GM12865 (cell line): ENCODE data around the gene OSBPL10.

Experiments used
- DNase-seq: peaks from one replicate; pipeline ENCODE4 v3.0.0; 2010; ENCODE audit warnings: low read depth
- H3K4me3 ChIP-seq: 2 replicates; pipeline ENCODE4 v1.5.1; 2011; ENCODE audit warnings: mild to moderate bottlenecking, low read depth, low read length, control low read depth
- TF ChIP-seq, protein P1 (sequence below): IDR thresholded peaks from 2 replicates; pipeline ENCODE4 v1.5.1; 2011; ENCODE audit warnings: low read length, control low read depth, low read depth, inconsistent platforms; ENCODE audit not compliant: insufficient read depth; ENCODE audit errors: missing control alignments

The OSBPL10 gene

DNA sequence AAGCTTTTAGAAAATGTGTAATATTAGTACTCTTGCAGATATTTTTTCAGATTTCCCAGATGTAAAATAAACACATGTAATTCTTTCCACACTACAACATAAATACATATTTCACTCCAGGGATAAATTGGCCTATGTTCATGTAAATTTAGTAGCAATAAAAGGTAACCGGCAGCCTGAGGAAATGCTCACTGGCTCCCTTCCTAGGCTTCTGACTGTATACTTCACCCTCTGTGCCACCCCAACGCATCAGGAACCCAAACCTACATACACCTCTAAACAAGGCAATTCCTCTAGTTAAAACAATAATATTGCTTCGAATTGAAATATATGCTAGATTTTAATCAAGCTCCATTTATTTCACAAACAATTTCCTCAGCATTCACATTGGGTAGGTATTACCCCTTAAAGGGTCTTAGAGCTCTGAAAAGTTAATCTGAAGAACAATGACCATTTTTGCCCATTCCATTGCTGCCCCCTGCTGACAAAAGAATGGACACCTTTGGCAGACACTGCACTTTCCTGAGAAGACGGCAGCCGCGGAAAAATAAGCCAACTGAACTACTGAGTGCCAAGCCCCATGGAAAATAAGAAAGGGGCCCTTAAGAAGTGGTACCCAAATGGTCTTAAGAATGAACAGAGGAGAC, 212.5 kb downstream of the OSBPL10 start:
- H3K4me3 ChIP-seq: no peak overlapping the region
- peak; percentile 52 for DNase-seq
- TF ChIP-seq, protein P1, sequence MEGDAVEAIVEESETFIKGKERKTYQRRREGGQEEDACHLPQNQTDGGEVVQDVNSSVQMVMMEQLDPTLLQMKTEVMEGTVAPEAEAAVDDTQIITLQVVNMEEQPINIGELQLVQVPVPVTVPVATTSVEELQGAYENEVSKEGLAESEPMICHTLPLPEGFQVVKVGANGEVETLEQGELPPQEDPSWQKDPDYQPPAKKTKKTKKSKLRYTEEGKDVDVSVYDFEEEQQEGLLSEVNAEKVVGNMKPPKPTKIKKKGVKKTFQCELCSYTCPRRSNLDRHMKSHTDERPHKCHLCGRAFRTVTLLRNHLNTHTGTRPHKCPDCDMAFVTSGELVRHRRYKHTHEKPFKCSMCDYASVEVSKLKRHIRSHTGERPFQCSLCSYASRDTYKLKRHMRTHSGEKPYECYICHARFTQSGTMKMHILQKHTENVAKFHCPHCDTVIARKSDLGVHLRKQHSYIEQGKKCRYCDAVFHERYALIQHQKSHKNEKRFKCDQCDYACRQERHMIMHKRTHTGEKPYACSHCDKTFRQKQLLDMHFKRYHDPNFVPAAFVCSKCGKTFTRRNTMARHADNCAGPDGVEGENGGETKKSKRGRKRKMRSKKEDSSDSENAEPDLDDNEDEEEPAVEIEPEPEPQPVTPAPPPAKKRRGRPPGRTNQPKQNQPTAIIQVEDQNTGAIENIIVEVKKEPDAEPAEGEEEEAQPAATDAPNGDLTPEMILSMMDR: peak; percentile 46

DNA sequence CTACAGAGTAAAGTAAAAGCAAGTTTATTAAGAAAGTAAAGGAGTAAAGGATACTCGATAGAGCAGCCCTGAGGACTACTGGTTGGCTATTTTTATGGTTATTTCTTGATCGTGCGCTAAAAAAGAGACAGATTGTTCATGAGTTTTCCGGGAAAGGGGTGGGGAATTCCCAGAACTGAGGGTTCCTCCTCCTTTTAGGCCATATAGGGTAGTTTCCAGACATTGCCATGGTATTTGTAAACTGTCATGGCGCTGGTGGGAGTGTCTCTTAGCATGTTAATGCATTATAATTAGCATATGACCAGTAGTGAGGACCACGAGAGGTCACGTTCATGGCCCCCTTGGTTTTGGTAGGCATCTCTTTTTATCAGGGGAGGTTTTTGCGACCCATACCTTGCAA, 213.1 kb downstream of the OSBPL10 start:
- H3K4me3 ChIP-seq: no peak overlapping the region
- TF ChIP-seq, protein P1: no peak

DNA sequence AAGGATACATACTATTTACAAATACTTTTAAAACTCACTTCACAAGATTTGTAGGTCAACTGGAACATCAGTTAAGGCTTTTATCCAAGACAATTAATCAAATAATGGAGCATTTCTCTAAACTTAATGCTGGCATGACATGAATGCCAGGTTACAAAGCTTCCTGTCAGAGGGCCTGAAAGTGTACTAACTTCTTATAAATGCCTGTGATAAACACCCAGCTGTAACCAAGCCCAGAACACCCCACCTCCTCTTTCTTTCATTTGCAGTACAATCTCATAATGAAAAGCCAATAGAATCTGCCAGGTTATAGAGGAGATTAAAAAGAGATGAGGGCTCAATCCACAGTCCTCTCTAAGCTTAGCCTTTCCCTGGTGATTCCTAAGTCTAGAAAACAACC, 214.4 kb downstream of the OSBPL10 start:
- TF ChIP-seq, protein P1: no peak
- DNase-seq: no peak
- no peak overlapping the region for H3K4me3 ChIP-seq

More for the DNA sequence above, 213.1 kb downstream of the OSBPL10 start:
- no peak for DNase-seq

DNA sequence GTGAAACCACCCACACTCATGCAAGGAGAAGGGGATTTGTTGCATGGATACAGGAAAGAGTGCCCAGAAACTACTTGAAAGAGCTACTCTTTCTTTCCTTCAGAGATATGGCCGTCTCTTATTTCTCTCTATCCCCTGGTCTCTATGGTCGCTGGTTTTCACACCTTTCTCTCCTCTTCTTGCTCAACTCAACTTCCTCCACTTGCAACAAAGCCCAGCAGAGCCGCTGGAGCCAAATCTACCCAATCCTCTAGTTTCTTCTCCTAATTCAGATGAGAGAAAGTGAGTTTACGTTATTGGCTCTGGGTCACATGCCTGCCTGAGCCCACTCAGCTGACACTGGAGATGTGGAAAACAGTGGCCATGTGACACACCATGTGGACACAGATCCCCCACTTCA, 215.2 kb downstream of the OSBPL10 start:
- no peak overlapping the region for H3K4me3 ChIP-seq
- no peak for DNase-seq
- TF ChIP-seq, protein P1: no peak

DNA sequence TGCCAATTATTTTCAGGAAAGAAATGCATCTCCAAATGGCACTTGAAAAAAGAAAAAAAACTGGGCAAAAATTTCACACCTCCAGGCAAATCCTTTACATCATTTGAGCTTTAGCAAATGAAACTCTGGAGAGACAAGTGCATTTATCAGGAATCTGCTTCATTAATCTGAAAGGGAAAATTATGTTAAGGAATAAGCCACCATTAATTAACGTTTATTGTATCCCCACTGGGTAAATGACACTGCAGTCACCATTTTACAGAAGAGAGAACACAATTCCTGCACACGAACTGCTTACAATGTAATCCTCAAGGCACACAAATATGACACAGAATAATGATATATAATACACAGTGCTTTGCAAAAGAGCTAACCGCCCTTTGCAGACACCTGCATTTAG, 217.3 kb downstream of the OSBPL10 start:
- H3K4me3 ChIP-seq: no peak overlapping the region
- TF ChIP-seq, protein P1: no peak
- no peak for DNase-seq

DNA sequence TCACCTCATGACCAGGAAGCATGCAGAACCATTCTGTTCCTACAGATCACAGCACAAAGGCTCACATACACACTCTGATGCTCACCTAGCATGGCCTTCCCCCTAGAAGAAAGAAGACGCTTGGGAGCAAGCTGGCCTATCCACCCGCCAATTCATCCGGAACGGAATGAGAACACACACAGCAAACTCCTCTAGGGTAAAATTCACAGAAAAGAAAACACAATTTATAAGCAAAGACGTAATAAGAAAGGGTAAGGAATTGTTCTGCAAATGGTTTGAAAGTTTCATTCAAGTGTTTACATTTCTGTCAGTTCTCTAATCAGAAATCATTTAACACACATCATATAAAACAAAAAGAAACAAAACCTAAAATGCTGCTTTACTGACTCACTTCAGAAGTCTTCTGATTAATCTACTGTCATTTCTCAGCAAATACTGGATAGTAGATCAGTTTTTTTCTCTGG, 218.1 kb downstream of the OSBPL10 start:
- H3K4me3 ChIP-seq: no peak overlapping the region
- TF ChIP-seq, protein P1: no peak
- DNase-seq: no peak

DNA sequence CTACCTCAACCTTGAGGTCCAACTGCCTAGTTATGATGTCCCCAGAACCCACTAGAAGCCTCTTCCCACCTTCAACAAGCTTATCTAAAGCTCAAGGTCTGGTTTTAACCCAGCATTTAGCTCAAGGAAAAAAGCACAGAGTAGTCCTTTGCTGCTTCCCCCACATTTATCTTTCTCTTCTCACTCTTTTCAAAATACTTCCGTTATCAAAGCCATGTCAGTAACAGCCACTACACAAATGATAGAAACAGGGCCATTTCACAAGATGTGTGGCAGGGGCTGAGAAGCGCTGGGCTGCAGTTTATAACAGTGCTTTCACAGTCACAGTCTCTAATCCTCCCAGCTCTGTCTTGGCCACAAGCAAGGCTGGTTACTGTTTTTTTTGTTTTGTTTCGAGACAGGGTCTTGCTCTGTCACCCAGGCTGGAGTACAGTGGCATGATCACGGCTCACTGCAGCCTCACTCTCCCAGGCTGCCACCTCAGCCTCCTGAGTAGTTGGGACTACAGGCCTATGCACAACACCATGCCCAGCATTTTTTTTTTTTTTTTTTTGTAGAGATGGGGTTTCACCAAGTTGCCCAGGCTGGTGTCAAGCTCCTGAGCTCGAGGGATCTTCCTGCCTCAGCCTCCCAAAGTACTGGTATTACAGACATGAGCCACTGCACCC, 218.8 kb downstream of the OSBPL10 start:
- TF ChIP-seq, protein P1: no peak
- no peak overlapping the region for H3K4me3 ChIP-seq
- no peak for DNase-seq
